Naive thymus-derived CD8-positive, alpha-beta T cell (primary cell): ENCODE data around the gene LRRFIP1. TPM values are rescaled to one million over a fixed set of nuclear protein-coding genes. Genes with fewer than 3 reads are reported as not detected.
"Not testable (repeated sequence)": the region's sequence is repeated elsewhere in the genome, so short reads cannot be mapped to it uniquely, and the experiment has no call there.

Experiments
- ATAC-seq, 2 donors: fragments of 150-1000 bp; cut with Tn5 transposase in 1 of 2; sonication (Bioruptor Pico), chemical (Tn5 transposase) in 1 of 2; 1 replicate in 1 of 2; 2 replicates in 1 of 2; pipeline ENCODE4 v1.10.0; 2021; ENCODE audit warnings: mild to moderate bottlenecking in 2 of 2, moderate library complexity in 2 of 2
- POLR2A ChIA-PET: fragments of 350-600 bp; sonication (Branson Sonifier 250); formaldehyde crosslinking; loops from one replicate; lab custom pipeline; 2021; ENCODE audit warnings: antibody characterized with exemption; lab: Charles Lee
- DNase-seq, 10 donors: peaks; one replicate each; pipeline versions ENCODE4 v3.0.0 to v3.0.0-alpha.2; 2020 to 2022
- H3K27ac Mint-ChIP-seq, 10 donors: one replicate each; pipeline ENCODE4 v1.8.0; 2020 to 2022; ENCODE audit warnings: mild to moderate bottlenecking in 10 of 10, mixed read lengths in 10 of 10, moderate library complexity in 4 of 10, inconsistent platforms in 1 of 10
- H3K27me3 Mint-ChIP-seq, 5 donors: one replicate each; pipeline ENCODE4 v1.8.0; 2021 to 2022; ENCODE audit warnings: mixed read lengths in 5 of 5
- H3K36me3 Mint-ChIP-seq, 3 donors: one replicate each; pipeline ENCODE4 v1.8.0; 2020 to 2022; ENCODE audit warnings: mixed read lengths in 3 of 3, mild to moderate bottlenecking in 2 of 3, inconsistent platforms in 1 of 3
- H3K4me1 Mint-ChIP-seq, 4 donors: one replicate each; pipeline ENCODE4 v1.8.0; 2021 to 2022; ENCODE audit warnings: mixed read lengths in 4 of 4
- H3K4me3 Mint-ChIP-seq, 10 donors: one replicate each; pipeline ENCODE4 v1.8.0; 2020 to 2022; ENCODE audit warnings: mild to moderate bottlenecking in 10 of 10, mixed read lengths in 10 of 10, moderate library complexity in 6 of 10, inconsistent platforms in 1 of 10
- H3K9me3 Mint-ChIP-seq, 9 donors: one replicate each; pipeline ENCODE4 v1.8.0; 2020 to 2022; ENCODE audit warnings: mixed read lengths in 9 of 9, mild to moderate bottlenecking in 3 of 9, inconsistent platforms in 1 of 9, moderate library complexity in 1 of 9
- polyA plus RNA-seq, 3 donors: library from polyadenylated mRNA; unstranded; fragments of 300-500 nt; fragmentation: Illumina TruSeq; gene quantifications; one replicate each; pipeline ENCODE4 v1.2.3, GENCODE V29; 2021
- total RNA-seq, 8 experiments: library from RNA in 2 of 8; stranded (reverse) in 2 of 8; gene quantifications; one replicate each; pipeline ENCODE4 v1.2.3 and lab custom pipeline; 2021 to 2026

The LRRFIP1 gene
- total and polyA plus RNA-seq, 5 experiments from 2014 or later: 72.9 to 103 (median 91.8) TPM

DNA sequence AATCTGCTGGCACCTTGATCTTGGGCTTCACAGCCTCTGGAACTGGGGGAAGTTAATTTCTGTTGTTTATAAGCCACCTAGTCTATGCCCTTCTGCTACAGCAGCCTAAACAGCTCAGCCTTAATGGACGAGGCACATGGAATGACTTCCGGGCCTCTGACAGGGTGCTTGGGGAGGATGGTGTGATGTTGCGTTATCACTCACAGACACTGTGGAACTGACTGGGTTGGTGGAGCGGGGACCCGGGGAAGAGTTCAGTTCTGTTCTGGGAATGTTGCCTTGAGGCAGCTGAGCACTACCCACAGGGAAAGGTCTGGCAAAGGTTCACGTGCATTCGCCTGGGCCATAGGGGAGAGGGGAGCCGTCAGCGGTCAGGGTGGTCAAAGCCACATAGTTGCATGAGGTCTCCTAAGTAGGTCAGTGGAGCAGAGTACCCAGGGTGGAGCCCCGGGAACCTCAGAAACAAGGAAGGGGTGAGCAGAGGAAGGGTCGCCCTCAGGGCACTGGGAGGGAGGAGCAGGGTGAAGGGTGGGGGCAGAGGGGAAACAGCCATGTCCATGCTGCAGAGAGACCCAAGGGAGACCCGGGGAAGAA lies 36.2 kb downstream of the LRRFIP1 start:
- Mint-ChIP-seq H3K36me3 (no peaks in the 10 kb centered on the region), H3K4me3 (no peak overlapping the region), H3K27me3 (peaks cover 0 to 3% (median 0%) of the 10 kb centered on the region in 5 donors), H3K27ac (peak overlapping the region in 7 of 10 donors; percentile 1 to 86 (median 49)), H3K9me3 (no peaks in the 10 kb centered on the region), H3K4me1 (peaks cover 7 to 20% (median 14%) of the 10 kb centered on the region in 4 donors)
- POLR2A ChIA-PET: no interaction called here
- DNase-seq: peak in 1 of 10 donors; percentile 35
- no peak for ATAC-seq

DNA sequence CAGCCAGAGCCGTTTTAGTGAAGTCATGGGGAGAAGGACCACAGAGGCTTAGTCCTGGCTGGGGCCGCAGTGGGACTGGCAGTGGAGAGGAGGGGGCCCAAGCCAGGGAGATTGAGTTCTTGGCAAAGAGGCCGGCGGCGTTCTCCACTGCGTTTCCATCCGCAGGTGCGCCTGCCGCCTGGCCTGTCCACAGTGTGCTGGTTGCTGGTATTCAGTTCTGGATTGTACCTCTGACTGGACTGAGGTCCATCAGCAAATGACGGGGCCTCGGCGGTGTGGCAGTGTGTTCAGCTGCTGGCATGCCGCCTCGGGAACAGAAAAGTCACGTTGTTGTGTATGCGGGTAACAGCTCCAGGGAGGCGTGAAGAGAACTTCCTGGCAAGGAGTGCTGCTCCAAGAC lies 36.8 kb downstream of the LRRFIP1 start:
- no peak overlapping the region for H3K4me3 Mint-ChIP-seq
- ATAC-seq (no peak), DNase-seq (peak in 1 of 10 donors; percentile 32)
- POLR2A ChIA-PET: no interaction called here
- H3K27ac Mint-ChIP-seq: peak overlapping the region in 2 of 10 donors; percentile 1 to 86
- H3K4me1 Mint-ChIP-seq: peaks cover 7 to 20% (median 14%) of the 10 kb centered on the region in 4 donors
- H3K9me3 Mint-ChIP-seq: no peaks in the 10 kb centered on the region
- H3K27me3 Mint-ChIP-seq: peaks cover 0 to 3% (median 0%) of the 10 kb centered on the region in 5 donors
- H3K36me3 Mint-ChIP-seq: no peaks in the 10 kb centered on the region

DNA sequence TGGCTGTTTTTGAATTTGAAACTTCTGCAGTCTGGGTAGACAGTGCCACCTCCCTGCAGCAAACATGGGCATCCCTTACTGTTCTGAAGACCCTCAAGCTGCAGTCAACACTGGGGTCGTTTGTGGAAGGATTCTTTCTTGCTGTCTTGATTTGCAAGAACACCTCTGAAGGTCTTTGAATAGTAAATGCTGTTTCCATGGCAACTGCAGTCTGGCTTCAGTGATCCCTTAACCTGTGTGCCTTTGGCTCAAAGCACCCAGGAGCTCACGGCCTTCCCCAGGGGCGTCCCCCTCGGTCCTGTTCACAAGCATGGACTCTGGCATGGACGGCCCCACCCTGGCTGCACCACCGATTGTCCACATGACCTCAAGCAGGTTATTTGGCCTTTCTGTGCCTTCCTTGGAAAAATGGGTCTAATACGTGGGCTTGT lies 38.3 kb downstream of the LRRFIP1 start:
- POLR2A ChIA-PET: no interaction called here
- H3K4me1 Mint-ChIP-seq: peaks cover 7 to 28% (median 14%) of the 10 kb centered on the region in 4 donors
- H3K4me3 Mint-ChIP-seq: no peak overlapping the region
- ATAC-seq (no peak), DNase-seq (peak in 1 of 10 donors; percentile 53)
- peak overlapping the region in 2 of 10 donors; percentile 53 to 62 for H3K27ac Mint-ChIP-seq
- H3K36me3 Mint-ChIP-seq: no peaks in the 10 kb centered on the region
- H3K27me3 Mint-ChIP-seq: peaks cover 0 to 6% (median 0%) of the 10 kb centered on the region in 5 donors
- no peaks in the 10 kb centered on the region for H3K9me3 Mint-ChIP-seq

- Mint-ChIP-seq H3K4me1 (peaks cover 7 to 35% (median 15%) of the 10 kb centered on the region in 4 donors), H3K36me3 (no peaks in the 10 kb centered on the region), H3K27me3 (peaks cover 0 to 4% (median 0%) of the 10 kb centered on the region in 5 donors), H3K9me3 (no peaks in the 10 kb centered on the region), H3K4me3 (no peak overlapping the region), H3K27ac (peak overlapping the region in 6 of 10 donors; percentile 47 to 70 (median 62))
- POLR2A ChIA-PET: no interaction called here
- DNase-seq: no peak
- no peak for ATAC-seq
Observed at GRCh38 chr2:237666606-237667005, 39.2 kb downstream of the LRRFIP1 start.

DNA sequence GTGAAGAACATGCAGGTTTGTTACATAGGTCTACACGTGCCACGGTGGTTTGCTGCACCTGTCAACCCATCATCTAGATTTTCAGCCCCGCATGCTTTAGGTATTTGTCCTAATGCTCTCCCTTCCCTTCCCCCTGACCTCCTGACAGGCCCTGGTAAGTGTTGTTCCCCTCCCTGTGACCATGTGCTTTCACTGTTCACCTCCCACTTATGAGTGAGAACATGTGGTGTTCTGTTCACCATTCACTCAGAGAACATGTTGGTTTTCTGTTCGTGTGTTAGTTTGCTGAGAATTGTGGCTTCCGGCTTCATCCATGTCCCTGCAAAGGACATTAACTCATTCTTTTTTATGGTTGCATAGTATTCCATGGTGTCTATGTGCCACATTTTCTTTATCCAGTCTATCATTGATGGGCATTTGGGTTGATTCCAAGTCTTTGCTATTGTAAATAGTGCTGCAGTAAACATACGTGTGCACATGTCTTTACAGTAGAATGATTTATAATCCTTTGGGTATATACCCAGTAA lies 39.7 kb downstream of the LRRFIP1 start:
- H3K27ac Mint-ChIP-seq: peak overlapping the region in 5 of 10 donors; percentile 16 to 70 (median 63)
- POLR2A ChIA-PET: not testable (repeated sequence)

GRCh38 chr2:237667893-237668292 lies 40.5 kb downstream of the LRRFIP1 start:
- no peaks in the 10 kb centered on the region for H3K9me3 Mint-ChIP-seq
- H3K4me1 Mint-ChIP-seq: peaks cover 4 to 38% (median 12%) of the 10 kb centered on the region in 4 donors
- H3K27ac Mint-ChIP-seq: peak overlapping the region in 2 of 10 donors; percentile 32 to 86
- POLR2A ChIA-PET: no interaction called here
- DNase-seq (peak in 1 of 10 donors; percentile 46), ATAC-seq (no peak)
- peaks cover 0 to 4% (median 0%) of the 10 kb centered on the region in 5 donors for H3K27me3 Mint-ChIP-seq
- no peaks in the 10 kb centered on the region for H3K36me3 Mint-ChIP-seq
- H3K4me3 Mint-ChIP-seq: no peak overlapping the region

More for the DNA sequence above, 39.7 kb downstream of the LRRFIP1 start:
- H3K4me1 Mint-ChIP-seq: peaks cover 7 to 39% (median 15%) of the 10 kb centered on the region in 4 donors
- H3K9me3 Mint-ChIP-seq, H3K27me3 Mint-ChIP-seq, H3K4me3 Mint-ChIP-seq, H3K36me3 Mint-ChIP-seq, ATAC-seq: not testable (repeated sequence)
- peak in 1 of 10 donors; percentile 31 for DNase-seq

GRCh38 chr2:237668440-237668839 lies 41.1 kb downstream of the LRRFIP1 start:
- H3K4me1 Mint-ChIP-seq: peaks cover 6 to 36% (median 14%) of the 10 kb centered on the region in 4 donors
- H3K27me3 Mint-ChIP-seq: peaks cover 0 to 4% (median 0%) of the 10 kb centered on the region in 5 donors
- DNase-seq (no peak), ATAC-seq (no peak)
- no peaks in the 10 kb centered on the region for H3K36me3 Mint-ChIP-seq
- H3K4me3 Mint-ChIP-seq: no peak overlapping the region
- H3K27ac Mint-ChIP-seq: peak overlapping the region in 2 of 10 donors; percentile 46 to 56
- POLR2A ChIA-PET: no interaction called here
- H3K9me3 Mint-ChIP-seq: no peaks in the 10 kb centered on the region

- DNase-seq (no peak), ATAC-seq (no peak)
- no peak overlapping the region for H3K27ac Mint-ChIP-seq
- no peak overlapping the region for H3K4me3 Mint-ChIP-seq
- POLR2A ChIA-PET: interaction anchor here (10.9 kb wide), 1 partner anchor 23 kb away, joined by 338 read pairs; no protein-coding TSS in a partner anchor
- no peaks in the 10 kb centered on the region for H3K36me3 Mint-ChIP-seq
- no peaks in the 10 kb centered on the region for H3K9me3 Mint-ChIP-seq
- peaks cover 0 to 4% (median 0%) of the 10 kb centered on the region in 5 donors for H3K27me3 Mint-ChIP-seq
- H3K4me1 Mint-ChIP-seq: peaks cover 14 to 38% (median 17%) of the 10 kb centered on the region in 4 donors
Observed at GRCh38 chr2:237669283-237669627, 41.9 kb downstream of the LRRFIP1 start.

GRCh38 chr2:237669628-237670392 lies 42.4 kb downstream of the LRRFIP1 start:
- POLR2A ChIA-PET: interaction anchor here (10.9 kb wide), 1 partner anchor 23 kb away, joined by 338 read pairs; no protein-coding TSS in a partner anchor
- H3K27me3 Mint-ChIP-seq: peaks cover 0 to 4% (median 0%) of the 10 kb centered on the region in 5 donors
- no peaks in the 10 kb centered on the region for H3K9me3 Mint-ChIP-seq
- no peaks in the 10 kb centered on the region for H3K36me3 Mint-ChIP-seq
- ATAC-seq (no peak), DNase-seq (peak in 1 of 10 donors; percentile 23)
- no peak overlapping the region for H3K4me3 Mint-ChIP-seq
- H3K27ac Mint-ChIP-seq: peak overlapping the region in 3 of 10 donors; percentile 73 to 79 (median 74)
- peaks cover 19 to 44% (median 21%) of the 10 kb centered on the region in 4 donors for H3K4me1 Mint-ChIP-seq

DNA sequence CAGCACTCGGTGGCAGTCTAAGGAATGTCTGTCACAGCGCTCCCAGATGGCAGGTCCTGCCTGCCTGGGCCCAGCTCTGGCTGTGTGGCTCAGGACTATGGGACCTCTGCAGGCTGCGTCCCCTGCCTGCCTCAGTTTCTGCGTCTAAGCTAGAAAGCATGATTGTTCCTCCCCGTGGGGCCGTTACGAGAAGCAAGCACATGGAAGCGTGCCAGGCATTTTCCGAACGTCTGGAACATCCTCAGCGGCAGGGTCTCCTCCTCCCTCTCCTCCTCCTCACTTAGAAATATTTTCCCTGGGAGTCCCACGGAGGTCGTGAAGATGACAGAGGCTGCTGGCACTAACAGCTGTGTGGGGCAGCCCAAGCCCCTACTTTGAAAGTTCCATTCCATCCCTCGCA lies 43.3 kb downstream of the LRRFIP1 start:
- peaks cover 22 to 52% (median 29%) of the 10 kb centered on the region in 4 donors for H3K4me1 Mint-ChIP-seq
- H3K4me3 Mint-ChIP-seq: no peak overlapping the region
- DNase-seq (peak in 1 of 10 donors; percentile 35), ATAC-seq (no peak)
- H3K36me3 Mint-ChIP-seq: no peaks in the 10 kb centered on the region
- no peaks in the 10 kb centered on the region for H3K9me3 Mint-ChIP-seq
- H3K27ac Mint-ChIP-seq: no peak overlapping the region
- H3K27me3 Mint-ChIP-seq: peaks cover 0 to 4% (median 0%) of the 10 kb centered on the region in 5 donors
- POLR2A ChIA-PET: interaction anchor here (10.9 kb wide), 1 partner anchor 22 kb away, joined by 338 read pairs; no protein-coding TSS in a partner anchor

- Mint-ChIP-seq H3K9me3 (no peaks in the 10 kb centered on the region), H3K27me3 (peaks cover 0 to 4% (median 0%) of the 10 kb centered on the region in 5 donors), H3K4me1 (peaks cover 26 to 62% (median 38%) of the 10 kb centered on the region in 4 donors), H3K27ac (peak overlapping the region in 8 of 10 donors; percentile 2 to 100 (median 26)), H3K4me3 (peak overlapping the region in 1 of 10 donors; percentile 46), H3K36me3 (no peaks in the 10 kb centered on the region)
- ATAC-seq (no peak), DNase-seq (peak in 1 of 10 donors; percentile 59)
- POLR2A ChIA-PET: interaction anchor here (0.9 to 10.9 kb wide), 4 partner anchors 21 to 78 kb away, joined by 3 to 338 read pairs (median 4); no protein-coding TSS in a partner anchor
Observed at GRCh38 chr2:237671466-237672138, 44.2 kb downstream of the LRRFIP1 start.

- POLR2A ChIA-PET: interaction anchor here (1.0 to 10.9 kb wide), 8 partner anchors 9 to 77 kb away, joined by 3 to 338 read pairs (median 11); no protein-coding TSS in a partner anchor
- Mint-ChIP-seq H3K36me3 (no peaks in the 10 kb centered on the region), H3K4me1 (peaks cover 30 to 73% (median 49%) of the 10 kb centered on the region in 4 donors)
Observed at GRCh38 chr2:237672731-237673129, 45.3 kb downstream of the LRRFIP1 start.

More at GRCh38 chr2:237672731-237673129, 45.3 kb downstream of the LRRFIP1 start:
- no peak for ATAC-seq
- Mint-ChIP-seq H3K27ac (peak overlapping the region; percentile 83 to 100 (median 100)), H3K9me3 (no peaks in the 10 kb centered on the region), H3K27me3 (peaks cover 0 to 4% (median 0%) of the 10 kb centered on the region in 5 donors), H3K4me3 (peak overlapping the region; percentile 84 to 95 (median 91))
- no peak for DNase-seq
